ENCODE measurements around the gene PCYT2. TPM values are rescaled to one million over a fixed set of nuclear protein-coding genes. Genes with fewer than 3 reads are reported as not detected.

Gene PCYT2
- total RNA-seq, 2 donors from 2014 or later: 47.5 to 71.6 TPM

- H3K9me3 ChIP-seq: no peaks in the 10 kb centered on the region
- H3K27ac ChIP-seq: no peak overlapping the region
- H3K36me3 ChIP-seq: no peaks in the 10 kb centered on the region
- intact Hi-C loops (cut with DNase I): no loop called here
- no peaks in the 10 kb centered on the region for H3K27me3 ChIP-seq
- no peak for DNase-seq
- H3K9ac ChIP-seq (ENCODE audit: low read depth in 2 of 2, low read length in 2 of 2): no peak overlapping the region
- H3K4me1 ChIP-seq: no peaks in the 10 kb centered on the region
- TF ChIP-seq CTCF (IDR thresholded peaks at IDR 0.05): no peak
- no peak overlapping the region for H3K4me3 ChIP-seq
These were observed 37.6 kb upstream of the PCYT2 start for GRCh38 chr17:81948635-81949378.

- H3K9me3 ChIP-seq: no peaks in the 10 kb centered on the region
- DNase-seq: no peak
- intact Hi-C loops (cut with DNase I): no loop called here
These were observed 36.0 kb upstream of the PCYT2 start, which contains the start of gene MYADML2 for GRCh38 chr17:81947189-81947588. Gene MYADML2 (minus strand): TSS chr17:81947233. CDS start chr17:81941741, 5,492 bp downstream.

GRCh38 chr17:81944858-81945257, 33.7 kb upstream of the PCYT2 start:
- Histone ChIP-seq H3K36me3 (no peaks in the 10 kb centered on the region), H3K4me3 (no peak overlapping the region), H3K9me3 (no peaks in the 10 kb centered on the region), H3K27me3 (peaks cover 11% of the 10 kb centered on the region), H3K9ac (ENCODE audit: low read depth in 2 of 2, low read length in 2 of 2) (no peak overlapping the region), H3K4me1 (no peaks in the 10 kb centered on the region), H3K27ac (no peak overlapping the region)
- intact Hi-C loops (cut with DNase I): no loop called here
- TF ChIP-seq CTCF (IDR thresholded peaks at IDR 0.05): no peak
- DNase-seq: no peak

More at GRCh38 chr17:81947189-81947588, 36.0 kb upstream of the PCYT2 start, which contains the start of gene MYADML2:
- H3K4me1 ChIP-seq: no peaks in the 10 kb centered on the region
- H3K36me3 ChIP-seq: no peaks in the 10 kb centered on the region
- H3K27ac ChIP-seq: no peak within 1 kb of the TSS
- peaks cover 2% of the 10 kb centered on the region for H3K27me3 ChIP-seq
- H3K9ac ChIP-seq (ENCODE audit: low read depth in 2 of 2, low read length in 2 of 2): no peak within 1 kb of the TSS
- TF ChIP-seq CTCF (IDR thresholded peaks at IDR 0.05): no peak
- H3K4me3 ChIP-seq: no peak within 1 kb of the TSS

- H3K36me3 ChIP-seq: no peaks in the 10 kb centered on the region
- H3K9ac ChIP-seq (ENCODE audit: low read depth in 2 of 2, low read length in 2 of 2): no peak overlapping the region
- intact Hi-C loops (cut with DNase I): no loop called here
- H3K4me3 ChIP-seq: no peak overlapping the region
- H3K9me3 ChIP-seq: no peaks in the 10 kb centered on the region
- peaks cover 4% of the 10 kb centered on the region for H3K4me1 ChIP-seq
- H3K27me3 ChIP-seq: peaks cover 11% of the 10 kb centered on the region
- no peak overlapping the region for H3K27ac ChIP-seq
- no peak for TF ChIP-seq CTCF (IDR thresholded peaks at IDR 0.05)
- DNase-seq: no peak
These were observed 31.0 kb upstream of the PCYT2 start for GRCh38 chr17:81942167-81942553.

GRCh38 chr17:81941484-81942166, 30.4 kb upstream of the PCYT2 start:
- Histone ChIP-seq H3K9me3 (no peaks in the 10 kb centered on the region), H3K9ac (ENCODE audit: low read depth in 2 of 2, low read length in 2 of 2) (peak overlapping the region in 1 of 2 donors; percentile 43), H3K4me1 (peaks cover 4% of the 10 kb centered on the region), H3K4me3 (no peak overlapping the region), H3K36me3 (no peaks in the 10 kb centered on the region), H3K27ac (no peak overlapping the region), H3K27me3 (peaks cover 11% of the 10 kb centered on the region)
- intact Hi-C loops (cut with DNase I): no loop called here
- TF ChIP-seq CTCF (IDR thresholded peaks at IDR 0.05): no peak
- DNase-seq: no peak
